ENCODE measurements around the gene TRIM2. TPM values are rescaled to one million over a fixed set of nuclear protein-coding genes. Genes with fewer than 3 reads are reported as not detected.

TRIM2 gene
- total RNA-seq, 1 donor from 2014 or later: 50.1 TPM

DNA sequence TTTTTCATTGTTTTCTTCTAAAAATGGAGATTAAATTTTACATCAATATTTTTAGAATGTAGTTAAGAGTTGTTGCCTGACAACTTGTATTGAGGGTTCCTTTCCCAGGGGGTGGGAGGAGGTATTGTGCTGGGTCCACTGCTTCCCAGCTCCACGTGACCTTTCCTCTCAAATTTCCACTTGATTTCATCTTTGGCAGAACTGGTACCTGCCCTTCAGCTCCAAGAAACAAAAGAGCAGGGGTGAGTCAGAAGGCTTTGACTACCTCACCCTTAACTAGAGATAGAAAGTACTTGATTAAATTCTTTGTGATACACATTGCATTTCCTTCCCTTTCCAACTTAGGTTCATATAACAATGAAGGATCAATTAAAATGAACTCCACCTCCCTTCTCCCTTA lies 19.7 kb downstream of the TRIM2 start:
- no peak for DNase-seq (ENCODE audit: low spot score in 2 of 2, unreplicated experiment in 2 of 2)
- peak overlapping the region; percentile 88 for H3K4me3 Mint-ChIP-seq
- TF ChIP-seq, protein P1, sequence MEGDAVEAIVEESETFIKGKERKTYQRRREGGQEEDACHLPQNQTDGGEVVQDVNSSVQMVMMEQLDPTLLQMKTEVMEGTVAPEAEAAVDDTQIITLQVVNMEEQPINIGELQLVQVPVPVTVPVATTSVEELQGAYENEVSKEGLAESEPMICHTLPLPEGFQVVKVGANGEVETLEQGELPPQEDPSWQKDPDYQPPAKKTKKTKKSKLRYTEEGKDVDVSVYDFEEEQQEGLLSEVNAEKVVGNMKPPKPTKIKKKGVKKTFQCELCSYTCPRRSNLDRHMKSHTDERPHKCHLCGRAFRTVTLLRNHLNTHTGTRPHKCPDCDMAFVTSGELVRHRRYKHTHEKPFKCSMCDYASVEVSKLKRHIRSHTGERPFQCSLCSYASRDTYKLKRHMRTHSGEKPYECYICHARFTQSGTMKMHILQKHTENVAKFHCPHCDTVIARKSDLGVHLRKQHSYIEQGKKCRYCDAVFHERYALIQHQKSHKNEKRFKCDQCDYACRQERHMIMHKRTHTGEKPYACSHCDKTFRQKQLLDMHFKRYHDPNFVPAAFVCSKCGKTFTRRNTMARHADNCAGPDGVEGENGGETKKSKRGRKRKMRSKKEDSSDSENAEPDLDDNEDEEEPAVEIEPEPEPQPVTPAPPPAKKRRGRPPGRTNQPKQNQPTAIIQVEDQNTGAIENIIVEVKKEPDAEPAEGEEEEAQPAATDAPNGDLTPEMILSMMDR (IDR thresholded peaks at IDR 0.05; ENCODE audit: unreplicated experiment): no peak
- peak overlapping the region; percentile 91 for H3K27ac Mint-ChIP-seq
- H3K36me3 Mint-ChIP-seq: peaks cover 14% of the 10 kb centered on the region
- peaks cover 47% of the 10 kb centered on the region for H3K4me1 Mint-ChIP-seq
- peaks cover 13% of the 10 kb centered on the region for H3K9me3 Mint-ChIP-seq
- H3K27me3 Mint-ChIP-seq (ENCODE audit: low read depth): no peaks in the 10 kb centered on the region

DNA sequence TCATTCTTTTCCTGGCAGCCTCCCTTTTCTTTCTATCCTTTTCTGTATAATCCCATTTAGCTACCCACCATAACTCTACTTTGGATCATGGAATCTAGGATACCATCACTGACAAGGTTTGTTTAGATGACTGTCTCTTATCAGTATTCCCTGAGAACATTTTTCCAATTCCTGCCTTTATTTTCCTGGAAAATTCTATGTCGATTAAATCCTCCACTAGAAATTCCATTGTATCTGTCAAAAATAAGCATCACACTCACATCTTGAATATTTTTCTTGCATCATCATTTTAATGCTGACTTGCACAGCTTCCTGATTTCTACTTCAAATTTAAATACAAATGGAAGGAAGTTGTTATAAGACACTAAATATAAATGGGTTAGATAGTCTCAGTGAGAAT lies 20.2 kb downstream of the TRIM2 start:
- Mint-ChIP-seq H3K9me3 (peaks cover 13% of the 10 kb centered on the region), H3K36me3 (peaks cover 14% of the 10 kb centered on the region), H3K27ac (peak overlapping the region; percentile 91), H3K4me3 (peak overlapping the region; percentile 88), H3K27me3 (ENCODE audit: low read depth) (no peaks in the 10 kb centered on the region), H3K4me1 (peaks cover 52% of the 10 kb centered on the region)
- DNase-seq (ENCODE audit: low spot score in 2 of 2, unreplicated experiment in 2 of 2): no peak
- TF ChIP-seq, protein P1 (IDR thresholded peaks at IDR 0.05; ENCODE audit: unreplicated experiment): no peak

DNA sequence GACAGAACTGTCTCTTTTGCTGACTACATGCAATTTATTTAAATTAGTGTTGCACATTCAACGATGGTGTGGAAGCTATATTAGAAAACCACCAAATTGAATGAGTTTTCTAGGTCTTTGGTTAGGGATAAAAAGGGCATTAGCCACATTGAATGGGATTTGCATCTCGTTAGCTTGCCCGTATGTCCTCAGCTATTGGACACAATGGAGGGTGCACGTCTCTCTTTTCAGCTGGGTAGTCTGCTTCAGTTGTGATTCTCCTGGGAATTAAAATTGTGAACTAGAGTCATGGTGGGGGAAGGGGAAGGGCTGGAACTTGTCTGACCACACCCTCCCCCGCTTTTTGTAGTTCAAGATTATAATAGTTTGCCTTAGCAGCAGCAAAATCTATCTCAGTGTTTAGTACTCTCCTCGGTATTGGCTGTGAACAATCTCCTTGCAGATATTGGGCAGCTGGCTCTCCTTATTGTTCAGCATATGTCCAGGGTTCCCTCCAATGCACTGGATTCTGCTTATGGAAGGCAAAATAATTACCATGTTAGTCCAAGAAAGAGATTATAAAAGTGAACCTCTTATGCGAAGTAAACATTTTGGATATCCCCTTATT lies 23.3 kb downstream of the TRIM2 start:
- Mint-ChIP-seq H3K4me3 (no peak overlapping the region), H3K36me3 (peaks cover 14% of the 10 kb centered on the region), H3K27me3 (ENCODE audit: low read depth) (no peaks in the 10 kb centered on the region), H3K27ac (no peak overlapping the region), H3K9me3 (peaks cover 13% of the 10 kb centered on the region), H3K4me1 (peaks cover 57% of the 10 kb centered on the region)
- no peak for DNase-seq (ENCODE audit: low spot score in 2 of 2, unreplicated experiment in 2 of 2)
- TF ChIP-seq, protein P1 (IDR thresholded peaks at IDR 0.05; ENCODE audit: unreplicated experiment): no peak

DNA sequence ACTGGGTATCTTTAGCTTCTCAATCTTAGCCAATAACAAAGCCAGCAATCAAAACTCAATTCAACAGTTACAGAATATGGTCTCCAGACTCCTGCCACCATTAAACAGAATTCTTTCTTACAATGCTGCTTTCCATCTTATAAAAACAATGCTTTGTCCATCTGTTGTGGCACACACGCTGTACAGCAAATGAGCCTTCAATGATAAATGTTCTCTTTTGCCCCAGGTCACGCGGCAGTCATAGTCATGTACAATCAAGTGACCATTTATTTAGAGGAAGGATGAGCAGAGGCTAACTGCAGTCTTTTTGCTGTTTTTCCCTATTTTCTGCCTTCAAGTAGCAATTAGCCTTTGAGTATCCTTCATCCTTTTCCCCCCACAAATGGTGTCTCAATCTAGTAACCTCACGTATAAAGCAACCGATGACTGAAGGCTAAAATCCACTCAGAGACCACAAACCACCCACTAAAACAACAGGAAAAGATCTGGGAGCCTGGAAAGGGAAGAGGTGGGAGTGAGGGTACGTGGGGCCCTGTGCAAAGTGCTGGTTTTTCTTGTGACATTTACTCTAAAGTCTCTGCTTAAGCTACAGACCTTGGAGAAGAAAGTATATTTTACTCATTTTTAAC lies 24.4 kb downstream of the TRIM2 start:
- TF ChIP-seq, protein P1 (IDR thresholded peaks at IDR 0.05; ENCODE audit: unreplicated experiment): no peak
- Mint-ChIP-seq H3K4me3 (no peak overlapping the region), H3K27ac (peak overlapping the region; percentile 43), H3K4me1 (peaks cover 60% of the 10 kb centered on the region), H3K36me3 (peaks cover 14% of the 10 kb centered on the region), H3K27me3 (ENCODE audit: low read depth) (no peaks in the 10 kb centered on the region), H3K9me3 (peaks cover 13% of the 10 kb centered on the region)
- DNase-seq (ENCODE audit: low spot score in 2 of 2, unreplicated experiment in 2 of 2): no peak

DNA sequence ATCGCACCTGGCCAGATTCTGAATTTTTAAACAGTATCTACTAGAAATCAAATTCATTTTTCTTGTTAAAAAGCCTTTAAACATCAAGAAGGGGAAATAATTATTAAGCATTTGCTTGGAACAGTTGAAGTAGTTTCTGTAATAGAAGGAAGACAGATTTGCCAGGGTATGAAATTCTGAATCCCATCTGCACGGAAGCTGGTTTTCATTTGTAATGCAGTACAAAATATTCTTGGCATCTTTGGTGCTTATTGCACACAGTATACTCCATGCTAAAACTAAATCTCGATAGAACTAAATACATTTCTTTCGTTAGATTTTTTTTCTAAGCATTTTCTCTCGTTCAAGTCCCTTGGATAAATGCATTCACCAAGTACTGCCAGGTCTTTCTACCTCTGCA lies 25.3 kb downstream of the TRIM2 start:
- peak overlapping the region; percentile 70 for H3K27ac Mint-ChIP-seq
- peaks cover 57% of the 10 kb centered on the region for H3K4me1 Mint-ChIP-seq
- peaks cover 9% of the 10 kb centered on the region for H3K36me3 Mint-ChIP-seq
- no peak overlapping the region for H3K4me3 Mint-ChIP-seq
- DNase-seq (ENCODE audit: low spot score in 2 of 2, unreplicated experiment in 2 of 2): no peak
- TF ChIP-seq, protein P1 (IDR thresholded peaks at IDR 0.05; ENCODE audit: unreplicated experiment): no peak
- H3K9me3 Mint-ChIP-seq: peaks cover 9% of the 10 kb centered on the region
- H3K27me3 Mint-ChIP-seq (ENCODE audit: low read depth): no peaks in the 10 kb centered on the region

Measured in mesothelial cell of epicardium (in vitro differentiated cells).